ENCODE data around the gene FBXW9.

The FBXW9 gene

DNA sequence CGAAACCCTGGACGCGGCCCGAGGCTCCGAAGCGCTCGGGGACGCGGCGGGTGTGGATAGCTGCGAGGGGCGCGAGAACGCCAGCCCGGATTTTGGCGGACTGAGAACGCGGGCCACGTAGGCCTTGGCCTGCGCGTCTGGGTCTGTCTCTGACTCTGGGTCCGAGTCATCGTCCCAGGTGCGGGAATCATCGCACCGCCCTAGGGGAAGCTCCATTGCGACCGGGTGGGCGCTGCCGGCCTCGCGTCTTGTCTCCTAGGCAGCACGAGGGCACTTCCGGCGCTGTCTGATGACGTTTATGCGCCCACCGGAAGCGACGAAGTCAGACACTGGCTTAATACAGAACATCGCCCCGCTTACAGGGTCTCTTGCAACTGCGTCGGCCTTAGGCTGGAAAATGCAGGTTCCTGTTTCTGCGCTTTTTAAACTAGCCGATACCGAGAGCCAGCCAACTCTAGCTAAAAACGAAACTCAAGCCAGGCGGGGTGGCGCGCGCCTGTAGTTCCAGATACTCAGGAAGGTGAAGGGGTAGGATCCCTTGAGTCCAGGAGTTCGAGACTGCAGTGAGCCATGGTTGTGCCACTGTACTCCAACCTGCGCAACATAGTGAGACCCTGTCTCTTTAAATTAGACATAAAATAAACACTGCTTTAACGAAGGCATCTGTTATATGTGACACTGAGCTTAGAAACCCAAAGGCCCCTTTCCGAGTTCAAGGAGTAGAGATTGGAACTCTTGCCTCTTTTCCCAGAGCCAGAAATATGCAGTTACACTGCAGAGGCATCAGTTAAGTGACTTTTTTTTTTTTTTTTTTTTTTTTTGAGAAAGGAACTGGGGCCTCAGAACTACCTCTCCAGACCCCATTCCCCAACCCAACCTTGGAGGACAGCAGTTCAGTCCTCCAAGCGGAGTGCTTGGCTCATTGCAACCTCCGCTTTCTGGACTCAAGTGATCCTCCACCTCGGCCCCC, at the start of gene FBXW9:
Gene FBXW9, minus strand, starts transcription at position 266 of the 970 bp plus-strand sequence. Its CDS starts 50 bp downstream, at position 216.
- Mint-ChIP-seq H3K9me3 (no peaks in the 10 kb centered on the region), H3K36me3 (ENCODE audit: low read depth) (peaks cover 28% of the 10 kb centered on the region), H3K27ac (peak within 1 kb of the TSS; percentile 99), H3K27me3 (ENCODE audit: low read depth, poor library complexity) (peaks cover 6% of the 10 kb centered on the region), H3K4me3 (peak within 1 kb of the TSS; percentile 93), H3K4me1 (peaks cover 35% of the 10 kb centered on the region)
- TF ChIP-seq, protein P1, sequence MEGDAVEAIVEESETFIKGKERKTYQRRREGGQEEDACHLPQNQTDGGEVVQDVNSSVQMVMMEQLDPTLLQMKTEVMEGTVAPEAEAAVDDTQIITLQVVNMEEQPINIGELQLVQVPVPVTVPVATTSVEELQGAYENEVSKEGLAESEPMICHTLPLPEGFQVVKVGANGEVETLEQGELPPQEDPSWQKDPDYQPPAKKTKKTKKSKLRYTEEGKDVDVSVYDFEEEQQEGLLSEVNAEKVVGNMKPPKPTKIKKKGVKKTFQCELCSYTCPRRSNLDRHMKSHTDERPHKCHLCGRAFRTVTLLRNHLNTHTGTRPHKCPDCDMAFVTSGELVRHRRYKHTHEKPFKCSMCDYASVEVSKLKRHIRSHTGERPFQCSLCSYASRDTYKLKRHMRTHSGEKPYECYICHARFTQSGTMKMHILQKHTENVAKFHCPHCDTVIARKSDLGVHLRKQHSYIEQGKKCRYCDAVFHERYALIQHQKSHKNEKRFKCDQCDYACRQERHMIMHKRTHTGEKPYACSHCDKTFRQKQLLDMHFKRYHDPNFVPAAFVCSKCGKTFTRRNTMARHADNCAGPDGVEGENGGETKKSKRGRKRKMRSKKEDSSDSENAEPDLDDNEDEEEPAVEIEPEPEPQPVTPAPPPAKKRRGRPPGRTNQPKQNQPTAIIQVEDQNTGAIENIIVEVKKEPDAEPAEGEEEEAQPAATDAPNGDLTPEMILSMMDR (IDR thresholded peaks at IDR 0.05) = no peak
- DNase-seq = peak; percentile 99

DNA sequence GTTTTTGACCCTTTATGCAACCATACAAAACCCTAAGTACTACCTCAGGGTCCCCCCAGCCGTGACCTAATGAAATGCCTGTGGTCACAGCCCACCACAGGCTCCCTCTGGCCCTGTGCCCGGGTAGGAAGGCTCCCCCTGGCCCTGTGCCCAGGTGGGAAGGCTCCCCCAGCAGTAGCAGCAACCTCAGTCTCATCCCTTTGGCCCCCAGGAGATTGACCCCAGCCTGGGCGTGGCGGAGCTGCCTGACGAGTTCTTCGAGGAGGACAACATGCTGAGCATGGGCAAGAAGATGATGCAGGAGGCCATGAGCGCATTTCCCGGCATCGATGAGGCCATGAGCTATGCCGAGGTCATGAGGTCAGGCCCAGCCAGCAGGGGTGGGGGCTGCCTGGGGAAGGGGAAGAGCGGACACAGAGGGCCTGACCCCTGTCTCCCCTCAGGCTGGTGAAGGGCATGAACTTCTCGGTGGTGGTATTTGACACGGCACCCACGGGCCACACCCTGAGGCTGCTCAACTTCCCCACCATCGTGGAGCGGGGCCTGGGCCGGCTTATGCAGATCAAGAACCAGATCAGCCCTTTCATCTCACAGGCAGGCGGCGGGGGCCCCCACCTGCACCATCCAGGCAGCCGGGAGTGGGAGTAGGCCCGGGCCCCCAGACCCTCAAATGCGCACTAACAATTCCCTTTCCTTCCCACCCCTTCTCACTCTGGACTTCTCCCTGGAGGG, 48.9 kb upstream of the FBXW9 start:
- Mint-ChIP-seq H3K27ac (no peak overlapping the region), H3K27me3 (ENCODE audit: low read depth, poor library complexity) (peaks cover 22% of the 10 kb centered on the region), H3K9me3 (peaks cover 13% of the 10 kb centered on the region), H3K4me3 (no peak overlapping the region), H3K36me3 (ENCODE audit: low read depth) (peaks cover 64% of the 10 kb centered on the region), H3K4me1 (peaks cover 5% of the 10 kb centered on the region)
- TF ChIP-seq, protein P1 (IDR thresholded peaks at IDR 0.05) = no peak
- DNase-seq = no peak

DNA sequence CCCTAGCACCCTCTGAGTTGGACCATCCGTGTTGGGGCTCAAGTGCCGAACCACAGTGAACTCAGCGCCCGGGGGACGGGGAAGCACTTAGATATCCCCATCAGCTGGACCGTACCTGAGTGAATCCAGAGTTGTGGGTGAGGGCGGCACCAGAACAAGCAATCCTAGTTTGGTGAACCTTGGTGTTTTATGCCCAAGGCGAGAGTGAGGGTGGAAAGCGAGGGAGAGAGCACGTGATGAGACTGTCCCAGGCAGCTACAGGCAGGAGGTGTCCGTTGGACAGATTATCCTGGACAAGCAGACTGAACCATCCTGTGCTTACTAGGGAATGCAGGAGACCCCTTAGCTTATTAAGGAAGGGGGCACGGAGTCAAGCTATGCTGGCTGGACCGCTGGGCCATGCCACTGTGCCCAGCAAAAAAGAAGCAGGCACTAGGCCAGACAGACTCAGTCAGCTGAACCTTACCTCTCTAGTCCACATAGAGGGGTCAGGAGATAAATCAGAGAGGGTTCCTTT, 41.5 kb upstream of the FBXW9 start:
- Mint-ChIP-seq H3K36me3 (ENCODE audit: low read depth) (peaks cover 27% of the 10 kb centered on the region), H3K9me3 (no peaks in the 10 kb centered on the region), H3K4me1 (peaks cover 36% of the 10 kb centered on the region), H3K27me3 (ENCODE audit: low read depth, poor library complexity) (peaks cover 2% of the 10 kb centered on the region), H3K4me3 (peak overlapping the region; percentile 100), H3K27ac (peak overlapping the region; percentile 100)
- TF ChIP-seq, protein P1 (IDR thresholded peaks at IDR 0.05) = no peak
- DNase-seq = no peak

DNA sequence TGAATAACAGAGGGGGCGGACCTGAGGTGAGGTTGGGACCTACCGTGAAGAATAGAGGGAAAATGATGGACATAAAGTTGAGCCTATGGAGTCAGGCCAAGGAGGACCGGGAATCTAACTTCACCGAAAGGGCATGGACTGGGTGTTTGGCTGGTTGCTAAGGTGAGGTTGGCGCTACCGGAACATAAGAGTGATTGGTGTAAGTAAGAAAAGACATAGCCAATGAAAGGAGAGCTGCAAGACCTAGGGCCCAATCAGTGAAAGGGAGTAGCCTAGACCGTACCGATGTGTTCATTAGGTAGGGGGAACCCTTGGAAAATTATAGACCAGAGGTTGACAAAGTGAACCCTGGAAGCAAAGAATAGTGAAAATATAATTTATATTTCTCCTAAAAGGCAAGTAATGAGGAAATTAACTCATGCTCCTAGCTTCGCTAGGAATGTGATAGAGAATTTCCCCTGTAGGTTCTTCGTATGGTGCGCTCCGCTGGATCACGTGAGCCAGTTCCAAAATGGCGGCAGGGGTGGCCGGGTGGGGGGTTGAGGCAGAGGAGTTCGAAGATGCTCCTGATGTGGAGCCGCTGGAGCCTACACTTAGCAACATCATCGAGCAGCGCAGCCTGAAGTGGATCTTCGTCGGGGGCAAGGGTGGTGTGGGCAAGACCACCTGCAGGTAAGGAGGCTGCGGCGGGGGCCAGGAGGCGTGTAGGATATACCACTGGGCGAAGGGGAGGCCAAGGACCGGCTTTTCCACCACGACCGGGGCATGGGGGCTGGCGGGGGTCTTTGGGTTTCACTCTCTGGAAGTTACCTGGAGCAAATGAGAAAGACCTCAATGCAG, 40.8 kb upstream of the FBXW9 start, which contains the start of gene GET3:
Gene GET3, plus strand, starts transcription at position 503 of the 840 bp plus-strand sequence. Its CDS starts 9 bp downstream, at position 512.
- Mint-ChIP-seq H3K4me3 (peak within 1 kb of the TSS; percentile 100), H3K4me1 (peaks cover 43% of the 10 kb centered on the region), H3K36me3 (ENCODE audit: low read depth) (peaks cover 26% of the 10 kb centered on the region), H3K9me3 (no peaks in the 10 kb centered on the region), H3K27ac (peak within 1 kb of the TSS; percentile 100), H3K27me3 (ENCODE audit: low read depth, poor library complexity) (peaks cover 5% of the 10 kb centered on the region)
- TF ChIP-seq, protein P1 (IDR thresholded peaks at IDR 0.05) = no peak
- DNase-seq = peak; percentile 82
